Uterus (tissue), 4 donors: ENCODE results near the gene GLI2. TPM values are rescaled to one million over a fixed set of nuclear protein-coding genes. Genes with fewer than 3 reads are reported as not detected.

Source experiments
- DNase-seq, 2 donors: peaks; one replicate each; pipeline ENCODE4 v3.0.0-alpha.2; 2019 to 2020
- H3K27ac ChIP-seq, 2 donors: fragments of 200-600 bp; sonication (generic); 1 replicate in 1 of 2; 2 replicates in 1 of 2; pipeline ENCODE4 v1.5.1; 2016 to 2018
- H3K27me3 ChIP-seq, 2 donors: fragments of 200-600 bp; sonication (generic); one replicate each; pipeline ENCODE4 v1.5.1; 2018 to 2019; ENCODE audit warnings: control low read depth in 1 of 2
- H3K36me3 ChIP-seq, 2 donors: fragments of 200-600 bp; sonication (generic); one replicate each; pipeline ENCODE4 v1.5.1; 2019; ENCODE audit warnings: control low read depth in 1 of 2
- H3K4me1 ChIP-seq, 2 donors: fragments of 200-600 bp; sonication (generic); one replicate each; pipeline ENCODE4 v1.5.1; 2018 to 2019; ENCODE audit warnings: control low read depth in 1 of 2
- H3K4me3 ChIP-seq, 2 donors: fragments of 200-600 bp; sonication (generic); 1 replicate in 1 of 2; 2 replicates in 1 of 2; pipeline ENCODE4 v1.5.1; 2018 to 2019; ENCODE audit warnings: mild to moderate bottlenecking in 1 of 2
- H3K9me3 ChIP-seq, 2 donors: fragments of 200-600 bp; sonication (generic); one replicate each; pipeline ENCODE4 v1.5.1; 2019; ENCODE audit warnings: control low read depth in 1 of 2
- CTCF ChIP-seq, 4 experiments: fragments of 200-600 bp in 2 of 4; fragments of 450-650 bp in 2 of 4; sonication (generic) in 2 of 4; IDR thresholded peaks; one replicate each; pipeline ENCODE4 v1.5.1; 2016 to 2019; ENCODE audit warnings: antibody characterized with exemption in 4 of 4, mild to moderate bottlenecking in 2 of 4, moderate library complexity in 1 of 4
- POLR2A ChIP-seq, 2 donors: fragments of 450-650 bp; IDR thresholded peaks; one replicate each; pipeline ENCODE4 v1.6.1; 2016; ENCODE audit warnings: antibody characterized with exemption in 2 of 2, mild to moderate bottlenecking in 1 of 2, moderate library complexity in 1 of 2
- intact Hi-C: fragments of 100-400 bp; cut with DNase I; formaldehyde crosslinking; loops from one replicate; pipeline ENCODE4 v1.15.1; 2023; ENCODE audit warnings: low total_unique reads
- total RNA-seq, 4 donors: library from RNA; depleted of rRNA in 3 of 4; stranded (reverse); fragments of >200 nt in 3 of 4; gene quantifications; one replicate each; pipeline versions ENCODE4 v1.1.0 to v1.2.4, GENCODE V29; 2014 to 2023
- donor health status: DM: yes; HTN: yes; CAD: no.

The GLI2 gene
- total RNA-seq, 4 donors from 2014 or later: 2.9 to 23.6 (median 12.9) TPM

DNA sequence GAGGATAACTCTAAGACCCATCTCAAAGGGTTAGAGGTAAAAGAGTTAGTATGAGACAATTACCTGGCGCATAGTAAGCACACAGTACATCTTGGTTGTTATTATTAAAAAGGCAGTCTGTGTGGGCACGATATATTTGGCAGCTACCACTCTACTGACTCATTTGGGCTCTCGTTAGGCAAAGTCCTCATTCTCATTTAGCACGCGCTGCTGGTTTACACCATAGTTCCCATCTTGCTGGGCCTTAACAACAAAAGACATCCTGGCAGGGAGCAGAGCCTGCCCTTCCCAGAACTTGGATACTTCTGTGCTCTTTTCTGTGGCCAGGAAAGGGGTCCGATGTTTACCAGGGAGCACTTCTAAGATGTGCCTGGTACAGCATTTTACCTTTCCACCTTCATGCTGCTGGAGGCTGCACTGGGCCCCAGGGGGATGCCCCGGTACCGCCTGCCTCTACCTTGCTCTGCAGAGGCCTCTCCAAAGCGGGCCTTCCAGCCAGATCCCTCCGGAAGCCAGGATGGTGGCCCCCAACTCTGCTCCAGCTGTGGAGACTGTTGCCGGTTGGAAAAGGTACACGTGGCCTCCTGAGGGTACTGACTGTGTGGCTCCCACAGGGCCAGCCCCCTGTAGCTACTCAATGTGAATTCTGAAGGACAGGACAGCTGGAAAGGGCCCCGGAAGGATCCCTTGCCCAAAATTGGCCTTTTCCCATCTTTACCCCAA, 15.0 kb downstream of the GLI2 start:
- H3K27ac ChIP-seq: peak overlapping the region; percentile 21 to 23

GRCh38 chr2:120751553-120751952, 15.9 kb downstream of the GLI2 start:
- intact Hi-C loops: no loop called here
- TF ChIP-seq CTCF (IDR thresholded peaks at IDR 0.05) (no peak), POLR2A (IDR thresholded peaks at IDR 0.05) (no peak)
- no peaks in the 10 kb centered on the region for H3K4me1 ChIP-seq
- H3K27ac ChIP-seq: no peak overlapping the region
- no peak overlapping the region for H3K4me3 ChIP-seq
- no peaks in the 10 kb centered on the region for H3K36me3 ChIP-seq
- DNase-seq: no peak
- H3K27me3 ChIP-seq: no peaks in the 10 kb centered on the region
- no peaks in the 10 kb centered on the region for H3K9me3 ChIP-seq

More for the DNA sequence above, 15.0 kb downstream of the GLI2 start:
- Histone ChIP-seq H3K4me3 (no peak overlapping the region), H3K4me1 (no peaks in the 10 kb centered on the region), H3K36me3 (no peaks in the 10 kb centered on the region), H3K27me3 (no peaks in the 10 kb centered on the region), H3K9me3 (no peaks in the 10 kb centered on the region)
- DNase-seq: no peak
- TF ChIP-seq POLR2A (IDR thresholded peaks at IDR 0.05) (no peak), CTCF (IDR thresholded peaks at IDR 0.05) (no peak)
- intact Hi-C loops: no loop called here

GRCh38 chr2:120754067-120754960, 18.6 kb downstream of the GLI2 start:
- Histone ChIP-seq H3K4me3 (no peak overlapping the region), H3K9me3 (no peaks in the 10 kb centered on the region), H3K27me3 (no peaks in the 10 kb centered on the region), H3K27ac (no peak overlapping the region), H3K4me1 (peaks cover 7 to 14% of the 10 kb centered on the region in 2 donors), H3K36me3 (no peaks in the 10 kb centered on the region)
- TF ChIP-seq POLR2A (IDR thresholded peaks at IDR 0.05) (no peak), CTCF (IDR thresholded peaks at IDR 0.05) (no peak)
- no peak for DNase-seq
- intact Hi-C loops: no loop called here

DNA sequence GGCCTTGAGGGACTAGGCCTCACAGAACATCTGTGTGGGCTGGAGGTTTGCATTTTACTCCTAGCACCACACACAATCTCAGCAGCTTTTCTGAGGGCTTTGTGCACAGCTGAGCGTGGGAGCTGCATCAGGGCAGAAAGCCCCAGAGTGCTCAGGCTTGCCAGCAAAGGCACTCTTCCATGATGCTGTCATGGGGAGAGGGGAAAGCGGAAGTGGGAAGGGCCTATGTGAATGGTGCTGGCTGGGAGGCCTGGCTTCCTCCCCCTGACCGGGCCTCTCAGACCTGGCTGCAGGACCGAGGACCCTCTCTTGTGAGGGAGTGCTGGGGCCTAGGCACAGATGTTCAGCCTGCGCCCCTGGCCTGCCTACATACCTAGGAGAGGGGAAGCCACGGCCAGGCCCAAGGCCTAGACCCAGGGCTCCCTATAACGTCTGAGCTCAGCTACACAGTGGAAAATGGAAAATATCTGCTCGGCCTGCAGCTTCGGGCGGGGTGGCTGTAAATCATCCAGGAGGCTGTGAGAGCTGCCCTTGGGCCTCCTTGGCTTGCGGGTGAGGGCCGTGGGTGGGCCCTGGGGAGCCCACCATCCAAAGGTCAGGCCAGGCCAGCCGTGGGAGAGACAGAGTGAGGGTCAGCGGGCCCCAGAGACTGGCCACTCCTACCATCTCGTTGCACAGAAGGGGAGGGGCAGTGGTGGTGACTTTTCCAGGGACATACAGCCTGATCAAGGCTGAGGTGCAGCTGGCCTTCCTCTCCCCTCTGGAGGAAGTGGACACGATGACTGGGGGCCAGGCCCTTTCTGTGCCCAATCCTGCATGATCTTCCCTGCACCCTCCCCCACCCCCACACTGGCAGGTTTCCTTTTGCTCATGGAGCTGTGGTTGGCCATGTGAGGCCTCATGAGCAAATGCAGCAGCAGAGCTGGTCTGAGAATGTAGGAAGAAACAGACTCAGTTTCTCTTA, 22.8 kb downstream of the GLI2 start:
- intact Hi-C loops: no loop called here
- H3K4me1 ChIP-seq: peaks cover 7 to 14% of the 10 kb centered on the region in 2 donors
- peak; percentile 89 to 92 for DNase-seq
- no peak overlapping the region for H3K4me3 ChIP-seq
- H3K27me3 ChIP-seq: no peaks in the 10 kb centered on the region
- H3K36me3 ChIP-seq: no peaks in the 10 kb centered on the region
- TF ChIP-seq POLR2A (IDR thresholded peaks at IDR 0.05): no peak
- no peak for TF ChIP-seq CTCF (IDR thresholded peaks at IDR 0.05)
- H3K27ac ChIP-seq: peak overlapping the region; percentile 86 to 91
- no peaks in the 10 kb centered on the region for H3K9me3 ChIP-seq
